SK-N-SH (cell line): ENCODE results near the gene RPL19. TPM values are rescaled to one million over a fixed set of nuclear protein-coding genes. Genes with fewer than 3 reads are reported as not detected.

Experiments used
- CTCF ChIA-PET: fragments of 300-600, 350-600 bp; formaldehyde crosslinking; extraction: SDS; loops from one replicate; lab custom pipeline; 2021; lab: Yijun Ruan, JAX
- POLR2A ChIA-PET: fragments of 350-600 bp; sonication (Branson Sonifier 250); formaldehyde crosslinking; extraction: SDS; loops from one replicate; lab custom pipeline; 2020; ENCODE audit warnings: antibody characterized with exemption, inconsistent platforms; lab: Yijun Ruan, JAX
- DNase-seq: peaks from one replicate; pipeline ENCODE4 v3.0.0; 2012
- H2AFZ ChIP-seq: fragments of 200-600 bp; sonication (generic); 2 replicates; pipeline ENCODE4 v1.8.1; 2016; ENCODE audit warnings: antibody characterized with exemption, mild to moderate bottlenecking, low read depth
- H3F3A ChIP-seq: fragments of 200-600 bp; sonication (generic); replicated peaks from 2 replicates; pipeline ENCODE3; 2016; ENCODE audit warnings: antibody characterized with exemption, mild to moderate bottlenecking; ENCODE audit not compliant: insufficient read depth
- H3K27ac ChIP-seq, 2 experiments: fragments of 200-500 bp in 1 of 2; fragments of 200-600 bp in 1 of 2; sonication (Bioruptor generic) in 1 of 2; sonication (generic), shearing (Covaris generic) in 1 of 2; 2 replicates each; pipeline versions ENCODE4 v1.5.1 to v1.6.1; 2014 to 2016; ENCODE audit warnings: low read depth in 2 of 2, inconsistent platforms in 1 of 2, low read length in 1 of 2, mild to moderate bottlenecking in 1 of 2, mixed read lengths in 1 of 2
- H3K27me3 ChIP-seq: fragments of 200-600 bp; sonication (generic), shearing (Covaris generic); 2 replicates; pipeline ENCODE4 v1.6.1; 2016; ENCODE audit warnings: mixed run types; ENCODE audit not compliant: insufficient read depth
- H3K36me3 ChIP-seq, 2 experiments: fragments of 200-500 bp in 1 of 2; fragments of 200-600 bp in 1 of 2; sonication (Bioruptor generic) in 1 of 2; sonication (generic) in 1 of 2; replicated peaks in 1 of 2; 2 replicates each; pipeline versions ENCODE3 to v1.5.1; 2014 to 2016; ENCODE audit warnings: low read length in 1 of 2, mild to moderate bottlenecking in 1 of 2; ENCODE audit not compliant: insufficient read depth in 2 of 2, control insufficient read depth in 1 of 2
- H3K4me1 ChIP-seq, 2 experiments: fragments of 200-500 bp in 1 of 2; fragments of 200-600 bp in 1 of 2; sonication (Bioruptor generic) in 1 of 2; sonication (generic), shearing (Covaris generic) in 1 of 2; 2 replicates each; pipeline versions ENCODE4 v1.5.1 to v1.6.1; 2014 to 2016; ENCODE audit warnings: low read depth in 1 of 2, low read length in 1 of 2, mixed run types in 1 of 2; ENCODE audit not compliant: insufficient read depth in 2 of 2, control insufficient read depth in 1 of 2
- H3K4me2 ChIP-seq: fragments of 200-600 bp; sonication (generic), shearing (Covaris generic); 2 replicates; pipeline ENCODE4 v1.6.1; 2017; ENCODE audit warnings: mixed run types
- H3K4me3 ChIP-seq, 2 experiments: fragments of 200-500 bp in 1 of 2; fragments of 200-600 bp in 1 of 2; sonication (Bioruptor generic) in 1 of 2; sonication (generic), shearing (Covaris generic) in 1 of 2; 2 replicates each; pipeline versions ENCODE4 v1.5.1 to v1.8.1; 2014 to 2016; ENCODE audit warnings: low read depth in 2 of 2, inconsistent platforms in 1 of 2, low read length in 1 of 2, mild to moderate bottlenecking in 1 of 2, mixed read lengths in 1 of 2, moderate library complexity in 1 of 2
- H3K79me2 ChIP-seq: fragments of 200-600 bp; sonication (generic); 2 replicates; pipeline ENCODE4 v1.8.1; 2017; ENCODE audit warnings: mild to moderate bottlenecking; ENCODE audit not compliant: insufficient read depth
- H3K9ac ChIP-seq: fragments of 200-600 bp; sonication (generic); 2 replicates; pipeline ENCODE4 v1.6.1; 2017; ENCODE audit warnings: mixed run types
- H3K9me2 ChIP-seq: fragments of 200-600 bp; sonication (generic); 2 replicates; pipeline ENCODE4 v1.6.1; 2017; ENCODE audit warnings: mixed run types
- H3K9me3 ChIP-seq: fragments of 200-600 bp; sonication (generic); 2 replicates; pipeline ENCODE4 v1.6.1; 2017; ENCODE audit warnings: mixed run types, mild to moderate bottlenecking, moderate library complexity
- H4K20me1 ChIP-seq: fragments of 200-600 bp; sonication (generic); 2 replicates; pipeline ENCODE4 v1.6.1; 2017; ENCODE audit warnings: mild to moderate bottlenecking, mixed run types; ENCODE audit not compliant: insufficient read depth
- CHD2 ChIP-seq: fragments of 150-350 bp; IDR thresholded peaks from 2 replicates; pipeline ENCODE4 v1.6.1; 2018; ENCODE audit warnings: low read length; ENCODE audit not compliant: partially characterized antibody
- CTCF ChIP-seq: fragments of 200-600 bp; sonication (generic); IDR thresholded peaks from 2 replicates; pipeline ENCODE4 v1.6.1; 2017; ENCODE audit warnings: antibody characterized with exemption, mild to moderate bottlenecking, moderate library complexity
- ELF1 ChIP-seq: IDR thresholded peaks from 2 replicates; pipeline ENCODE4 v1.4.0; 2012
- EP300 ChIP-seq, 2 experiments: IDR thresholded peaks; 2 replicates each; pipeline versions ENCODE4 v1.4.0 to v1.6.1; 2012; ENCODE audit warnings: borderline replicate concordance in 1 of 2, low read depth in 1 of 2, low read length in 1 of 2
- EZH2phosphoT487 ChIP-seq: fragments of 200-600 bp; sonication (generic); IDR thresholded peaks from 2 replicates; pipeline ENCODE4 v1.6.1; 2017; ENCODE audit warnings: low read depth, mixed run types, mild to moderate bottlenecking, antibody characterized with exemption, moderate library complexity, borderline replicate concordance
- FOSL2 ChIP-seq: IDR thresholded peaks from 2 replicates; pipeline ENCODE4 v1.4.0; 2012; ENCODE audit warnings: low read depth, mild to moderate bottlenecking, moderate library complexity, borderline replicate concordance
- FOXJ3 ChIP-seq: sonication (generic); formaldehyde crosslinking; IDR thresholded peaks from 2 replicates; pipeline ENCODE4 v1.5.1; 2020; ENCODE audit warnings: mild to moderate bottlenecking, missing genetic modification reagents
- FOXM1 ChIP-seq: IDR thresholded peaks from 2 replicates; pipeline ENCODE4 v1.4.0; 2012; ENCODE audit warnings: low read depth, mild to moderate bottlenecking
- JUND ChIP-seq: IDR thresholded peaks from 2 replicates; pipeline ENCODE4 v1.4.0; 2012
- MEF2A ChIP-seq: IDR thresholded peaks from 2 replicates; pipeline ENCODE4 v1.4.0; 2012; ENCODE audit warnings: low read depth, borderline replicate concordance
- MXI1 ChIP-seq: IDR thresholded peaks from 2 replicates; pipeline ENCODE4 v1.6.1; 2012; ENCODE audit warnings: mild to moderate bottlenecking, low read depth, low read length, improper control_type of control experiment
- NFIC ChIP-seq: IDR thresholded peaks from 2 replicates; pipeline ENCODE4 v1.4.0; 2012; ENCODE audit warnings: borderline replicate concordance
- NRF1 ChIP-seq: IDR thresholded peaks from 2 replicates; pipeline ENCODE4 v1.6.1; 2012; ENCODE audit warnings: low read depth, mild to moderate bottlenecking, low read length
- PBX3 ChIP-seq: IDR thresholded peaks from 2 replicates; pipeline ENCODE4; 2012
- POLR2AphosphoS5 ChIP-seq: IDR thresholded peaks from 2 replicates; pipeline ENCODE4 v1.6.1; 2012; ENCODE audit warnings: low read depth, low read length
- RCOR1 ChIP-seq: fragments of 150-350 bp; IDR thresholded peaks from 2 replicates; pipeline ENCODE4 v1.6.1; 2017; ENCODE audit warnings: antibody characterized with exemption, low read length
- REST ChIP-seq: IDR thresholded peaks from 2 replicates; pipeline ENCODE4 v1.6.1; 2012; ENCODE audit warnings: mild to moderate bottlenecking, low read depth, low read length, moderate library complexity
- RFX5 ChIP-seq: IDR thresholded peaks from 2 replicates; pipeline ENCODE4 v1.6.1; 2012; ENCODE audit warnings: mild to moderate bottlenecking, improper control_type of control experiment, low read length
- RXRA ChIP-seq: IDR thresholded peaks from 2 replicates; pipeline ENCODE4 v1.4.0; 2012; ENCODE audit warnings: low read depth, mild to moderate bottlenecking, borderline replicate concordance
- SMC3 ChIP-seq: IDR thresholded peaks from 2 replicates; pipeline ENCODE4 v1.6.1; 2012; ENCODE audit warnings: low read depth, low read length, improper control_type of control experiment
- TCF12 ChIP-seq: IDR thresholded peaks from 2 replicates; pipeline ENCODE4 v1.4.0; 2012
- USF1 ChIP-seq: IDR thresholded peaks from 2 replicates; pipeline ENCODE4 v1.4.0; 2012; ENCODE audit warnings: low read depth, borderline replicate concordance
- YY1 ChIP-seq: IDR thresholded peaks from 2 replicates; pipeline ENCODE4 v1.4.0; 2012; ENCODE audit warnings: low read depth, mild to moderate bottlenecking
- ZBTB33 ChIP-seq: IDR thresholded peaks from 2 replicates; pipeline ENCODE4 v1.4.0; 2012; ENCODE audit warnings: low read depth, borderline replicate concordance
- WGBS: methylation state at CpG from one replicate; pipeline ENCODE4 v1.1.6; 2017; ENCODE audit warnings: low lambda C conversion rate; 5-methylcytosine and 5-hydroxymethylcytosine counted together
- polyA plus RNA-seq, 3 experiments: library from polyadenylated mRNA; depleted of rRNA; stranded (reverse); fragments of >200 nt; gene quantifications; 2 replicates each; pipeline ENCODE4 v1.2.3, GENCODE V29; 2012

RPL19 gene
- polyA plus RNA-seq, 1 of the 3 experiments (the other 2 are of a cell fraction): 3,473 TPM

- H3K27ac ChIP-seq: peak overlapping the region; percentile 58 to 59
- H3K4me1 ChIP-seq: peaks cover 0 to 20% of the 10 kb centered on the region in 2 experiments; a peak in 1 of 4 replicates
- peaks cover 13% of the 10 kb centered on the region; the same call in 1 of the 2 replicates for H3K27me3 ChIP-seq
- H2AFZ ChIP-seq: peak overlapping the region; percentile 94
- DNase-seq: peak; percentile 68
- POLR2A ChIA-PET: interaction anchor here (1.0 to 1.6 kb wide), 4 partner anchors 10 to 300 kb away, joined by 3 to 6 read pairs (median 4); partner anchors contain the start of gene LASP1
- CTCF ChIA-PET: interaction anchor here (0.6 to 6.2 kb wide), 53 partner anchors 11 to 469 kb away, joined by 3 to 174 read pairs (median 5); partner anchors contain the start of genes ARL5C, LASP1, LASP1NB and PIP4K2B
- H3K9me2 ChIP-seq: no peaks in the 10 kb centered on the region
- H3K36me3 ChIP-seq: no peaks in the 10 kb centered on the region
- WGBS: 2% methylated on average over 16 of the region's 16 CpGs
- no peaks in the 10 kb centered on the region for H3K9me3 ChIP-seq
- H4K20me1 ChIP-seq: no peaks in the 10 kb centered on the region
- H3K4me3 ChIP-seq: peak overlapping the region; percentile 83 to 89
- no peaks in the 10 kb centered on the region for H3K79me2 ChIP-seq
- peak overlapping the region; percentile 72 for H3K9ac ChIP-seq
- peak overlapping the region; percentile 88 for H3K4me2 ChIP-seq
- peaks cover 12% of the 10 kb centered on the region for H3F3A ChIP-seq
- TF ChIP-seq MEF2A: no peak
- TF ChIP-seq SMC3: no peak
- no peak for TF ChIP-seq ELF1
- 0 out of 2 replicates have a peak, but pooled peaks have one; percentile 6 for TF ChIP-seq PBX3
- no peak for TF ChIP-seq NFIC
- no peak; the same call in 1 of the 2 replicates for TF ChIP-seq MXI1
- 0 out of 2 replicates have a peak, but pooled peaks have one; percentile 46 for TF ChIP-seq REST
- TF ChIP-seq NRF1: peak; percentile 31; the same call in 1 of the 2 replicates
- TF ChIP-seq POLR2AphosphoS5: no peak
- TF ChIP-seq CHD2: peak; percentile 60
- 0 out of 2 replicates have a peak, but pooled peaks have one; percentile 38 for TF ChIP-seq RCOR1
- no peak for TF ChIP-seq YY1
- no peak for TF ChIP-seq ZBTB33
- peak; percentile 19; the same call in 1 of the 2 replicates for TF ChIP-seq TCF12
- TF ChIP-seq CTCF: no peak; the same call in 1 of the 2 replicates
- 0 out of 2 replicates have a peak, but pooled peaks have one; percentile 11 for TF ChIP-seq USF1
- TF ChIP-seq RFX5: no peak
- TF ChIP-seq EZH2phosphoT487: no peak
- peak; percentile 77 for TF ChIP-seq FOSL2
- peak in 1 of 2 experiments; percentile 54; a peak in 1 of 4 replicates for TF ChIP-seq EP300 (IDR thresholded peaks at IDR 0.05; ENCODE audit: borderline replicate concordance in 1 of 2, low read depth in 1 of 2, low read length in 1 of 2)
- no peak; the same call in none of the 2 replicates for TF ChIP-seq FOXJ3 (CRISPR knock-in tag)
- no peak for TF ChIP-seq JUND
- peak; percentile 29; the same call in 1 of the 2 replicates for TF ChIP-seq RXRA
- TF ChIP-seq FOXM1: no peak
These were observed 46.5 kb upstream of the RPL19 start for GRCh38 chr17:39153599-39154051.
